Measurements from ENCODE around the gene TUSC2.

- TF ChIP-seq CTCF (IDR thresholded peaks at IDR 0.05): no peak
- TF ChIP-seq POLR2A (IDR thresholded peaks at IDR 0.05): no peak
- no peak for TF ChIP-seq EP300 (IDR thresholded peaks at IDR 0.05)
Observed at GRCh38 chr3:50373146-50374051, 45.4 kb upstream of the TUSC2 start.
